Endothelial cell of umbilical vein (primary cell): ENCODE data around the gene CMTM7. TPM values are rescaled to one million over a fixed set of nuclear protein-coding genes. Genes with fewer than 3 reads are reported as not detected.

Source experiments
- BruUV-seq: library from RNA; stranded (reverse); fragments of 400-500 nt; replicated peaks from 2 replicates; lab custom pipeline; 2021; lab: Mats Ljungman, UMichigan
- CTCF ChIA-PET: fragments of 300-600, 350-600 bp; sonication (Branson Sonifier 250); formaldehyde crosslinking; loops from one replicate; lab custom pipeline; 2021; ENCODE audit warnings: antibody characterized with exemption, inconsistent platforms; lab: Charles Lee
- POLR2A ChIA-PET: fragments of 300-600, 350-600 bp; sonication (Branson Sonifier 250); formaldehyde crosslinking; loops from one replicate; lab custom pipeline; 2021; ENCODE audit warnings: antibody characterized with exemption, inconsistent platforms; lab: Charles Lee
- DNase-seq: peaks from one replicate; pipeline ENCODE4 v3.0.0-alpha.2; 2011; ENCODE audit warnings: low read depth, low spot score
- FAIRE-seq: peaks from 2 replicates; lab custom pipeline; 2011; peaks lifted over from hg19 to GRCh38; lab: Jason Lieb, UNC
- H2AFZ ChIP-seq: 2 replicates; pipeline ENCODE4 v1.6.0; 2012; ENCODE audit warnings: low read depth, low read length, control low read depth, inconsistent platforms
- H3K27ac ChIP-seq: 2 replicates; pipeline ENCODE4 v1.5.1; 2011; ENCODE audit warnings: low read depth, mild to moderate bottlenecking, control low read depth, low read length, moderate library complexity; ENCODE audit not compliant: insufficient read depth
- H3K27me3 ChIP-seq, 2 experiments: 2 replicates each; pipeline versions ENCODE4 v1.6.0 to v1.6.1; 2011; ENCODE audit warnings: low read length in 2 of 2, mixed read lengths in 1 of 2; ENCODE audit not compliant: control insufficient read depth in 2 of 2, insufficient read depth in 2 of 2
- H3K36me3 ChIP-seq, 2 experiments: 2 replicates in 1 of 2; 3 replicates in 1 of 2; pipeline ENCODE4 v1.5.1; 2011; ENCODE audit warnings: low read length in 2 of 2, mild to moderate bottlenecking in 1 of 2, moderate library complexity in 1 of 2; ENCODE audit not compliant: control insufficient read depth in 2 of 2, insufficient read depth in 2 of 2; ENCODE audit errors: extremely low read depth in 1 of 2
- H3K4me1 ChIP-seq: 3 replicates; pipeline ENCODE4 v1.5.1; 2011; ENCODE audit warnings: mild to moderate bottlenecking, low read length; ENCODE audit not compliant: control insufficient read depth, insufficient read depth; ENCODE audit errors: extremely low read depth
- H3K4me2 ChIP-seq: 2 replicates; pipeline ENCODE4 v1.6.1; 2011; ENCODE audit warnings: low read length, control low read depth, mixed read lengths; ENCODE audit not compliant: insufficient read depth
- H3K4me3 ChIP-seq, 3 experiments: fragments of 200-600 bp in 1 of 3; sonication (generic), shearing (Covaris generic) in 1 of 3; replicated peaks in 1 of 3; 2 replicates each; pipeline ENCODE4 v1.5.1; 2011 to 2016; ENCODE audit warnings: control low read depth in 3 of 3, low read length in 3 of 3, mild to moderate bottlenecking in 2 of 3, inconsistent platforms in 1 of 3, low read depth in 1 of 3, moderate library complexity in 1 of 3; ENCODE audit not compliant: insufficient read depth in 1 of 3
- H3K79me2 ChIP-seq: 2 replicates; pipeline ENCODE4 v1.6.0; 2012; ENCODE audit warnings: low read length, inconsistent platforms; ENCODE audit not compliant: control insufficient read depth, insufficient read depth
- H3K9ac ChIP-seq: replicated peaks from 2 replicates; pipeline ENCODE3; 2011; ENCODE audit warnings: low read length, control low read depth; ENCODE audit not compliant: insufficient read depth; ENCODE audit errors: extremely low read depth
- H3K9me1 ChIP-seq: replicated peaks from 3 replicates; pipeline ENCODE4 v1.6.0; 2011; ENCODE audit warnings: mild to moderate bottlenecking, low read length; ENCODE audit not compliant: control insufficient read depth, insufficient read depth; ENCODE audit errors: extremely low read depth
- H3K9me3 ChIP-seq: replicated peaks from 2 replicates; pipeline ENCODE4 v1.5.1; 2012; ENCODE audit warnings: low read length, inconsistent platforms; ENCODE audit not compliant: control insufficient read depth, insufficient read depth
- H4K20me1 ChIP-seq: replicated peaks from 2 replicates; pipeline ENCODE3; 2011; ENCODE audit warnings: mild to moderate bottlenecking, low read length; ENCODE audit not compliant: control insufficient read depth, insufficient read depth; ENCODE audit errors: extremely low read depth
- EZH2 ChIP-seq: IDR thresholded peaks from 2 replicates; pipeline ENCODE4 v1.6.1; 2012; ENCODE audit warnings: borderline replicate concordance, low read depth, mild to moderate bottlenecking, moderate library complexity, low read length, inconsistent platforms; ENCODE audit not compliant: severe bottlenecking
- FOS ChIP-seq: IDR thresholded peaks from 2 replicates; pipeline ENCODE4 v1.6.1; 2011; ENCODE audit warnings: mild to moderate bottlenecking, low read length, moderate library complexity, borderline replicate concordance; ENCODE audit not compliant: insufficient read depth
- GATA2 ChIP-seq: IDR thresholded peaks from 2 replicates; pipeline ENCODE4 v1.7.0; 2011; ENCODE audit warnings: low read depth, mild to moderate bottlenecking, moderate library complexity, mixed read lengths, low read length; ENCODE audit not compliant: insufficient read length, insufficient read depth
- JUN ChIP-seq: IDR thresholded peaks from 2 replicates; pipeline ENCODE4 v1.6.1; 2011; ENCODE audit warnings: borderline replicate concordance, low read depth; ENCODE audit not compliant: insufficient read length, insufficient read depth
- MYC ChIP-seq: IDR thresholded peaks from one replicate; pipeline ENCODE4 v1.6.1; 2011; ENCODE audit warnings: mild to moderate bottlenecking, low read depth, low read length
- POLR2A ChIP-seq: IDR thresholded peaks from 2 replicates; pipeline ENCODE4 v1.6.1; 2012; ENCODE audit warnings: low read depth, mild to moderate bottlenecking, control low read depth, low read length
- POLR2AphosphoS5 ChIP-seq: IDR thresholded peaks from 2 replicates; pipeline ENCODE4 v1.6.1; 2012; ENCODE audit warnings: low read depth, mild to moderate bottlenecking, control low read depth, low read length, moderate library complexity; ENCODE audit not compliant: insufficient read depth
- dilution Hi-C: fragments of 300-500 bp; cut with MboI; formaldehyde crosslinking; loops from one replicate; pipeline ENCODE4 v1.15.0; 2019; ENCODE audit warnings: low sequenced_read_pairs; ENCODE audit not compliant: extremely low pct_ligation_motif_present
- intact Hi-C: fragments of 100-400 bp; cut with micrococcal nuclease; formaldehyde crosslinking; loops from one replicate; pipeline ENCODE4 v1.10.0; 2022
- polyA plus RNA-seq, 4 experiments: library from polyadenylated mRNA; depleted of rRNA in 3 of 4; stranded (reverse) in 3 of 4; unstranded in 1 of 4; fragments of >200 nt; gene quantifications; 2 replicates each; pipeline versions ENCODE4 v1.2.1 to v1.2.3, GENCODE V29; 2011 to 2012; ENCODE audit warnings: missing spikeins in 1 of 4
- total RNA-seq: library from RNA; stranded (reverse); gene quantifications from 2 replicates; pipeline ENCODE4 v1.2.3, GENCODE V29; 2021
- TF ChIP-seq, protein P1 (sequence below): IDR thresholded peaks from 2 replicates; pipeline ENCODE4 v1.6.1; 2011; ENCODE audit not compliant: insufficient read depth, insufficient read length
- TF ChIP-seq, protein P2 (sequence below), 2 donors: IDR thresholded peaks; 1 replicate in 1 of 2; 2 replicates in 1 of 2; pipeline ENCODE4 v1.5.1; 2011; ENCODE audit warnings: low read length in 2 of 2, mild to moderate bottlenecking in 2 of 2, moderate library complexity in 2 of 2, control low read depth in 1 of 2, inconsistent platforms in 1 of 2, low read depth in 1 of 2; ENCODE audit not compliant: insufficient read depth in 1 of 2; ENCODE audit errors: extremely low read depth in 1 of 2

Gene CMTM7
- total and polyA plus RNA-seq, 2 donors (not counting 3 experiments of a cell fraction or from before 2014, with no cell fraction given), result 44.7 to 88.5 TPM

DNA sequence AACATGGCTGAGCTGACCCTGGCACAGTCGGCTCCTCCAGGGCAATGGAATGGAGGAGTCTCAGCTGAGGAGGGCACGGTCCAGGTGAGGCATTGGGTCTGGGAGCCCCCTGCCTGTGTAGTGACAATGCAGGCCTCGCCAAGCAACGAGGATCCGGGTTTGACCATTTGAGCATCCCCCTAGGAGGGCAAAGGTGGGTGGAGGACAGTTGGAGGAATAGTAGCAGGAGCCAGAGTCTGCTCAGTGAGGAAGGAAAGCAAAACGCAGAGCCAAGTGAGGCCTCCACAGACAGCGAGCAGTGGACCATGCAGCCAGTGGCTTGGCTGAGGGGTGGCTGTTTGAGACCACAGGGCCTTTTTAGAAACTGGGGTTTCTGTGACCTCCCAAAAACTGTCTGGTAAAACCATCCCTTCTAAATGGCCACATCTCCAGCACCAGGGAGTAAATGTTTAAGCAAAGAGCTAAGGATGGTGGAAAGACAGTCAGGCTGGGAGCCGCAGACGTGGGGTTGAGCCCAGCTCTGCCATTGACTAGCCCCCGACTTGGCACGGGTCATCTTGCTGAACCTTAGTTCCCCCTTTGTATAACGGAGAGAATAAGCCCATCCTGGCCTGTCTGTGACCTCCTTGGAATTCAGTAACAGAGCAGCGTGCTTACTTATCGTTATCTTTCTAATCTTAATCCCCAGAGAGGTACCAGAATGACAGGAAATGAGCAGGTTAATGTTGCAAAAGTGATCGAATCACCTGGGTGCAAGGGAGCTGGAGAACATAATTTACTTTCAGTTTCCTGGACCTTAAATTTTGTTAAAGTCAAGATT lies 64.2 kb downstream of the CMTM7 start:
- H3K9ac ChIP-seq, result no peak overlapping the region
- intact Hi-C loops, result no loop called here
- H3K4me3 ChIP-seq, result no peak overlapping the region
- POLR2A ChIA-PET, result no interaction called here
- H4K20me1 ChIP-seq, result no peaks in the 10 kb centered on the region
- no peak overlapping the region for H2AFZ ChIP-seq
- no peak for TF ChIP-seq POLR2AphosphoS5
- TF ChIP-seq FOS, result no peak
- no peak for TF ChIP-seq MYC
- no peak for TF ChIP-seq JUN
- TF ChIP-seq, protein P1, sequence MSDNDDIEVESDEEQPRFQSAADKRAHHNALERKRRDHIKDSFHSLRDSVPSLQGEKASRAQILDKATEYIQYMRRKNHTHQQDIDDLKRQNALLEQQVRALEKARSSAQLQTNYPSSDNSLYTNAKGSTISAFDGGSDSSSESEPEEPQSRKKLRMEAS, result no peak
- TF ChIP-seq EZH2, result no peak
- TF ChIP-seq, protein P2, sequence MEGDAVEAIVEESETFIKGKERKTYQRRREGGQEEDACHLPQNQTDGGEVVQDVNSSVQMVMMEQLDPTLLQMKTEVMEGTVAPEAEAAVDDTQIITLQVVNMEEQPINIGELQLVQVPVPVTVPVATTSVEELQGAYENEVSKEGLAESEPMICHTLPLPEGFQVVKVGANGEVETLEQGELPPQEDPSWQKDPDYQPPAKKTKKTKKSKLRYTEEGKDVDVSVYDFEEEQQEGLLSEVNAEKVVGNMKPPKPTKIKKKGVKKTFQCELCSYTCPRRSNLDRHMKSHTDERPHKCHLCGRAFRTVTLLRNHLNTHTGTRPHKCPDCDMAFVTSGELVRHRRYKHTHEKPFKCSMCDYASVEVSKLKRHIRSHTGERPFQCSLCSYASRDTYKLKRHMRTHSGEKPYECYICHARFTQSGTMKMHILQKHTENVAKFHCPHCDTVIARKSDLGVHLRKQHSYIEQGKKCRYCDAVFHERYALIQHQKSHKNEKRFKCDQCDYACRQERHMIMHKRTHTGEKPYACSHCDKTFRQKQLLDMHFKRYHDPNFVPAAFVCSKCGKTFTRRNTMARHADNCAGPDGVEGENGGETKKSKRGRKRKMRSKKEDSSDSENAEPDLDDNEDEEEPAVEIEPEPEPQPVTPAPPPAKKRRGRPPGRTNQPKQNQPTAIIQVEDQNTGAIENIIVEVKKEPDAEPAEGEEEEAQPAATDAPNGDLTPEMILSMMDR (IDR thresholded peaks at IDR 0.05; ENCODE audit: extremely low read depth in 1 of 2, insufficient read depth in 1 of 2, low read depth in 1 of 2, low read length in 2 of 2), result no peak
- no peak for TF ChIP-seq POLR2A
- no peak for TF ChIP-seq GATA2
- no peak overlapping the region for H3K4me2 ChIP-seq
- CTCF ChIA-PET, result interaction anchor here (1.3 to 4.8 kb wide), 3 partner anchors 12 to 16 kb away, joined by 3 to 33 read pairs (median 3); no protein-coding TSS in a partner anchor
- no peaks in the 10 kb centered on the region for H3K79me2 ChIP-seq
- no peaks in the 10 kb centered on the region for H3K9me1 ChIP-seq
- no peak overlapping the region for H3K27ac ChIP-seq
- DNase-seq (no peak), FAIRE-seq (no peak)
- dilution Hi-C loops, result no loop called here
- H3K4me1 ChIP-seq, result peaks cover 10% of the 10 kb centered on the region
- no TSS peak for BruUV-seq
- H3K27me3 ChIP-seq, result no peaks in the 10 kb centered on the region
- no peaks in the 10 kb centered on the region for H3K9me3 ChIP-seq
- peaks cover 3 to 17% of the 10 kb centered on the region in 2 experiments for H3K36me3 ChIP-seq
